NCI-H146 treated with DMSO at 0.1 percent for 48 hours (cell line): ENCODE results near the gene ZNF646.

ENCODE experiments used
- DNase-seq: peaks from one replicate; lab custom pipeline; 2025; ENCODE audit not compliant: unreplicated experiment; lab: John Stamatoyannopoulos, UW

The ZNF646 gene

DNA sequence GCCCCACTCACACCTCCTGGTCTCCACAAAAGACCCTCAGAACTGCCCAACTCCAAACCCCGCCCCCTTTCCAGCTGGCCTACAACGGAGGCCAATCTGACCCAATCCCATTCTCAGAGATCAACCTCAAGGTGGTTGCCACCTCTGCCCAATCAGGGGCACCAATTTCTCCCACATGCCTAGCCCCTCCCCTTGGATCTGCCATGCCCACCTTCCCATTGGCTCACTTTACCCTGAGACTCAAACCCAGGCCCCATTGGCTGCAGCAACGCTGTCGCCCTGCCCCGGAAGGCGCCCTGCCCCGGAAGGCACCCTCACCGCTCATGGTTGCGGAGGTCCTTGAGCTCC lies 10.8 kb upstream of the ZNF646 start:
- DNase-seq = no peak

DNA sequence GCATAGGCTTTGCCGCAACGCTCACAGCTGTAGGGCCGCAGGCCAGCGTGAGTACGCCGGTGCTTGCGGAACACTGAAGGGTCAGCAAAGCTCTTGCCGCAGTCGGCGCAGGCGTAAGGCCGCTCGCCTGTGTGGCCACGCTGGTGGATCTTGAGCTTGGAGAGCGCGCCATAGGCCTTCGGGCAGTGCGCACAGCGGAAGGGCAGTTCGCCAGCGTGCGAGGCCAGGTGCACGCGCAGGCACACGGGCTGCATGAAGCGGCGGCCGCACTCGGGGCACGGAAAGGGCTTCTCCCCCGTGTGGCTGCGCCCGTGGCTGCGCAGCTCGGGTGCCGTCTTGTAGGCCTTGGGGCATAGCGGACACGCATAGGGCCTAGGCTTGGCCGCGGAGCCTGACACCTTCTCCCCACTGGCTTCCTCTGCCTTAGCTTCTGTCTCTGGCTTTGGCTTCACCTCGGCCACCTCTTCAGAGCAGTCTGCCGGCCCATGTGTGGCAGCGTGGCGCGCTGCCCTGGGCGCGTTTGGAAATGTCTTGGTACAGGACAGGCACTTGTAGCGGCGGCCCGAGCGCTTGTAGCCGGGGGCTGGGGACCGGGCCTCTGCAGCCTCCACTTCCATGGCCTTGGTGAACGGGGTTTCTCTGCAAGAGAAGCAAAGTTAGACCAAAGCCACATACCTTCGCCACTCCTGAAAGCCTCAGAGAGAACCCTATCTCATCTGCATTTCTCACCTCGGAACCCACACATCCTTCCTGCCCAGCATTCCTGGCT lies 10.2 kb upstream of the ZNF646 start:
- DNase-seq = no peak

DNA sequence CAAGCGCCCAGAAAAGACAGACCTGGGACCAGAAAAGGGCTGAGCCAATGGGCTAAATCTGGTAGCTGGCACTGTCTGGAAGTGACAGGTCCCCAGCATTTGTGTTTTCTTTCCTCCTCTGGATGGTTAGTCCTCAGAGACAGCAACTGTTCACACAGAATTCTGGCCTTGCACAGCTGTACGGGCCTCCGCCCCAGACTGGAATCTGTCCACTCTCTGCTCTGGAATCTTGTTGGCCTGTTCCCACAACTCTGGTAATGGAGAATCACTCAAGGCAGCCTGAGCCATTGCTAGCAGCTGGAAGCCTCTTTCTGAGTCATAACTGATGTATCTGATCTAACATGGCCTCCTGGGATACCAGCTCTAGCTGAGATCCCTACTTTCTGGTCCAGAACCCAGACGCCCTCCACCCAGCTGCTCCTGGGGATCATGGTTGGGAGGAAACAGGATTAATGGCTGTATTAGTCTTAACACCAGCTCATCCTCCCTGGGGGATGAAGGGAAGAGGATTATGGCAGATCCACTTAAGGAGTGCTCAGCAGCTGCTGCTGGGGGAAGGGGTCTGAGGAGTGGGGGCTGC lies 9.2 kb upstream of the ZNF646 start:
- DNase-seq = no peak

DNA sequence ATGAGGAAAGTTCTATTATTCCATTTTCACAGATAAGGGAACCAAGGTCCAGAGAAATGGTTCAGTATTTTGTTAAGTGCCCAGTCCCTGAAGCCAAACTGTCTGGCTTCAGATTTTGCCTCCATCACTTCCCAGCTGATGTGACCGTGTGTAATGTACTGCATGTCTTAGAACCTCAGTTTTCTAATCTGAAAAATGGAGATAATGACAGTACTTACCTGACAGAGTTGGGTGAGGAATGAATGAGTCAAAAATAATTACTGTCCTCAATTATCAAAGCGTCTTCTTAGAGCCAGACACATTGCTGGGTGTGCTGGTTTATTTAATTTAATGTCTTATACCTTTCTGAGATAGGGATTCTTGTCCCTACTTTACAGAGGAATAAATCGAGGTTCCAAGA lies 6.9 kb upstream of the ZNF646 start:
- DNase-seq = no peak

DNA sequence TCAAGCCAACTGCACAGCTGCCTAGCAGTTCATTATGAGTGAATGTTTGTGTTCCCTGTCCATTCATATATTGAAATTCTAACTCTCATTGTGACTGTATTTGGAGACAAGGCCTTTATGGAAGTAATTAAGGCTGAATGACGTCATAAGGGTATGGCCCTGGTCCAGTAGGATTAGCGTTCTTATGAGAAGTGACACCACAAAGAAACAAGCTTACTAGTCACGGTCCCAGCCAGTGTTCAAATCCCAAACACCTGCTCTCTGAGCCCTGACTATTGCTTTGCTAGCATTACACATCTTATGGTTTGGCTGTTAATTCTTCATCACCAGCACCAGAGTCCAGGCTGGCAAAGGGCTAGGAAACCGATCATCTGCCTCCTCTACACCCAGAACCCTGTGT lies 2.4 kb upstream of the ZNF646 start:
- DNase-seq = no peak

DNA sequence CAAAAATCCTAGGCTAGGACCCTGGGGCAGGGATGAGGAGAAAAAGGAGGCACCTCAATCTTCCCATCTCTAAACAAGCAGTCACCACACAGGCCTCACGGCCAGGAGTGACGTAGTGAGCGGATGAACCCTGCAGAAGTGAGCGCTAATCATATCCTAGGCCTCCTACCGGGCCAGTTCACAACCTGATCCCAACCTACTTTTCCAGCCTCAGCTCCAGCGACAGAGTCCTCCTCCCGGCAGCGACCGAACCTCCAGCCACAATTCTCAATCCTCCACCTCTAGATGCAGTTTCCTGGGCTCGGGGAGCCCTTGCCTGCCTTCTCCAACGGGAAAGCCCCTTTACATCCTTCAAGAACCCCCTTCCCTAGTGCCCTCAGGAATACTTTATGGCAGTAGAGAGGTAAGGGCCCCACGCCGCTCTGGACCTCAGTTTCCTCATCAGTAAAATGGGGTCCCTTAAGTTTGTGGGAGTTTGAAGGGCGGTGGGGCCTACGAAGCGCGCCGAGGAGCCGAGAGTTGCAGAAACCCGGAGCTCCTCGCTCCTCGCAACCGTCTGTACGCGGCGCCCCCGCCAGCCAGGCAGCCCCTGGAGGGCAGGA lies 1.6 kb upstream of the ZNF646 start:
- no peak for DNase-seq

DNA sequence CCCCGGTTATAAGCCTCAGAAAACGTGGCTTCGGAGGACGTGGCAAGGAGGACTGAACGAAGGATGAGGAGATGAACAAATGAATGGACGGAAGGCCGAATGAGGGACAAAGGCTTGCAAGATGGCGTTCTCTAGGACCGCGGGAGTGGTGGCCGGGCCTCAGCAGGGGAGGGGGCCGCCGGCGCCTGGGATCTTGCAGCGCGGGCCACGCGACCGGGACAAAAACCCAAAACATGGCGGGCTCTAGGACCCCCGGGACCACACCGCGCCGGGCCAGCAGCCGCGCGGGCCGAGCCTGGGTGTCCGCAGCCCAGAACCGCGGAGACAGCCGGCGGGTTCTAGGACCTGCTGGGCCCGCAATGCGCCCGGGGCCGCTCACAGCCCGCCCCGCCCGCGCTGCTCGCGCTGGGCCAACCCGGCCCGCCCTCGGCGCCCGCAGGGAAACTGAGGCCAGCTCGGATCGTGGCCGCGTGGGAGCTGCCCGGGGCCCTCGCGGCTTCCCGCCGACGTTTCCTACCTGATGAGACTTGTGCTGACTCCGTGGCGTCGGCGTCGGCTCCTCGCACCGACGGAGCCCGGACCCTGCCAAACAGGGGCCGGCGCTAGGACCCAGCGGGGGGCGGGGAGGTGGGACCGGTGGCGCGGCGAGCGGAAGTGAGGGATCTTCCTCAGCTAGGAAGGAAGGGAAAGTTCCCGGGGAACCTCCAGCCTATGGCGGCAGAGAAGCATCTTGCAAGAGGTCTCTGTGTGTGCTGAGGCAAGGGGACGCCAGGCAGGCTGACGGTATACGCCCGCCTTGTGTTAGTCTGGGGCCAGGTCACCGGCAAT lies 866 bp upstream of the ZNF646 start:
- DNase-seq = peak; percentile 83

DNA sequence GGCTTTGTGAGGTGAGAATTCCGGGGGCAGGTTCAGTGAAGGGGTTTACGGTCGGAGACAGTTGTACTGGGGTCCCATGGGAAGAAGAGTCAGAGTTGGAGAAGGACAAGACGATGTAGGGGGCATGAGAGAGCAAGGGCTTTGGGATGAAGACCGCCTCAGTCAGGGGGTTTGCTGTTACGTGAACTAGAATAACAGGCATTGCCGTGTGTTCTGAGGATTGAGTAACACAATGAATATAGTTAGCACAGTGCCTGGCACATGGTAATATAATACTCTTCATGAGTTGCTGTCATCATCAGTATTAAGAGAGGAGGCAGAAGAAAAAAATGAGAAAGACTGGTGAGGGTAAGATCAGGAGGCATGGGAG lies 577 bp downstream of the ZNF646 start:
- DNase-seq = no peak

DNA sequence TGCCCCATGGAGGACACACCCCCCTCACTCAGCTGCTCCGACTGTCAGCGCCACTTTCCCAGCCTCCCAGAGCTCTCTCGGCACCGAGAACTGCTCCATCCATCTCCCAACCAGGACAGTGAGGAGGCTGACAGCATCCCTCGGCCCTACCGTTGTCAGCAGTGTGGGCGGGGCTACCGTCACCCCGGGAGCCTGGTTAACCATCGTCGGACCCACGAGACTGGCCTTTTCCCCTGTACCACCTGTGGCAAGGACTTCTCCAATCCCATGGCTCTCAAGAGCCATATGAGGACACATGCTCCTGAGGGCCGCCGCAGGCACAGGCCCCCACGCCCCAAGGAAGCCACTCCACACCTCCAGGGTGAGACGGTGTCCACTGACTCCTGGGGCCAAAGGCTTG lies 2.1 kb downstream of the ZNF646 start:
- no peak for DNase-seq

DNA sequence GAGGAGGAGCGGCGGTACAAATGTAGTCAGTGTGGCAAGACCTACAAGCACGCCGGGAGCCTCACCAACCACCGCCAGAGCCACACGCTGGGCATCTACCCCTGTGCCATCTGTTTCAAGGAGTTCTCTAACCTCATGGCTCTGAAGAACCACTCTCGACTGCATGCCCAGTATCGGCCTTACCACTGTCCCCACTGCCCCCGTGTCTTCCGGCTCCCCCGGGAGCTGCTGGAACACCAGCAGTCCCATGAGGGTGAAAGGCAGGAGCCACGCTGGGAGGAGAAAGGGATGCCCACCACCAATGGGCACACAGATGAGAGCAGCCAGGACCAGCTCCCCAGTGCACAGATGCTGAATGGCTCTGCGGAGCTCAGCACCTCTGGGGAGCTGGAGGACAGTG lies 2.8 kb downstream of the ZNF646 start:
- no peak for DNase-seq

DNA sequence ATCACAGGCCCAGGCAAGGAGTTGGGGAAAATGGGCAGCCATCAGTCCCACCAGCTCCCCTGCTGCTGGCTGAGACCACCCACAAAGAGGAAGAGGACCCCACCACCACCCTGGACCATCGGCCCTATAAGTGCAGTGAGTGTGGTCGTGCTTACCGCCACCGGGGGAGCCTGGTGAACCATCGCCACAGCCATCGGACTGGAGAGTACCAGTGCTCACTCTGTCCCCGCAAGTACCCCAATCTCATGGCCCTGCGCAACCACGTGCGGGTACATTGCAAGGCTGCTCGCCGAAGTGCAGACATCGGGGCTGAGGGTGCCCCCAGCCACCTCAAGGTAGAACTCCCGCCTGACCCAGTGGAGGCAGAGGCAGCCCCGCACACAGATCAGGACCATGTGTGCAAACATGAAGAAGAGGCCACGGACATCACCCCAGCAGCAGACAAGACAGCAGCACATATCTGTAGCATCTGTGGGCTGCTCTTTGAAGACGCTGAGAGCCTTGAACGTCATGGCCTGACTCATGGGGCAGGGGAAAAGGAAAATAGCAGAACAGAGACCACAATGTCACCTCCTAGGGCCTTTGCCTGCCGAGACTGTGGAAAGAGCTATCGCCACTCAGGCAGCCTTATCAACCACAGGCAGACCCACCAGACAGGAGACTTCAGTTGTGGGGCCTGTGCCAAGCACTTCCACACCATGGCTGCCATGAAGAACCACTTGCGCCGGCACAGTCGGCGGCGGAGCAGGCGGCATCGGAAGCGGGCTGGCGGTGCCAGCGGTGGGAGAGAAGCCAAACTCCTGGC lies 3.6 kb downstream of the ZNF646 start:
- DNase-seq = no peak

DNA sequence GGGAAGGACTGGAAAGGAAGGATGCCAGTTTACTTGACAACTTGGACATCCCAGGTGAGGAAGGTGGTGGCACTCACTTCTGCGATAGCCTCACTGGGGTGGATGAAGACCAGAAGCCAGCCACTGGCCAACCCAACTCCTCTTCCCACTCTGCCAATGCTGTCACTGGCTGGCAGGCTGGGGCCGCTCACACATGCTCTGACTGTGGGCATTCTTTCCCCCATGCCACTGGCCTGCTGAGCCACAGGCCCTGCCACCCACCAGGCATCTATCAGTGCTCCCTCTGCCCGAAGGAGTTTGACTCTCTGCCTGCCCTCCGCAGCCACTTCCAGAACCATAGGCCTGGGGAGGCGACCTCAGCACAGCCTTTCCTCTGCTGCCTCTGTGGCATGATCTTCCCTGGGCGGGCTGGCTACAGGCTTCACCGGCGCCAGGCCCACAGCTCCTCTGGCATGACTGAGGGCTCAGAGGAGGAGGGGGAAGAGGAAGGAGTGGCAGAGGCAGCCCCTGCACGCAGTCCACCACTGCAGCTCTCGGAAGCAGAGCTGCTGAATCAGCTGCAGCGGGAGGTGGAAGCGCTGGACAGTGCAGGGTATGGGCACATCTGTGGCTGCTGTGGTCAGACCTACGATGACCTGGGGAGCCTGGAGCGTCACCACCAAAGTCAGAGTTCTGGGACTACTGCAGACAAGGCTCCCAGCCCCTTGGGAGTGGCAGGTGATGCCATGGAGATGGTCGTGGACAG lies 4.5 kb downstream of the ZNF646 start:
- no peak for DNase-seq

DNA sequence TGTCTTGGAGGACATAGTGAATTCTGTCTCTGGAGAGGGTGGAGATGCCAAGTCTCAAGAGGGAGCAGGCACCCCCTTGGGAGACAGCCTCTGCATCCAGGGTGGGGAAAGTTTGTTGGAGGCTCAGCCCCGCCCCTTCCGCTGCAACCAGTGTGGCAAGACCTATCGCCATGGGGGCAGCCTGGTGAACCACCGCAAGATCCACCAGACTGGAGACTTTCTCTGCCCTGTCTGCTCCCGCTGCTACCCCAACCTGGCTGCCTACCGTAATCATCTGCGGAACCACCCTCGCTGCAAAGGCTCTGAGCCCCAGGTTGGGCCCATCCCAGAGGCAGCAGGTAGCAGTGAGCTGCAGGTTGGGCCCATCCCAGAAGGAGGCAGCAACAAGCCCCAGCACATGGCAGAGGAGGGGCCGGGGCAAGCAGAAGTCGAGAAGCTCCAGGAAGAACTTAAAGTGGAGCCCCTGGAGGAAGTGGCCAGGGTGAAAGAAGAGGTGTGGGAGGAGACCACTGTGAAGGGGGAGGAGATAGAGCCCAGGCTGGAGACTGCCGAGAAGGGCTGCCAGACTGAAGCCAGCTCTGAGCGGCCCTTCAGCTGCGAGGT lies 5.2 kb downstream of the ZNF646 start:
- DNase-seq = no peak

DNA sequence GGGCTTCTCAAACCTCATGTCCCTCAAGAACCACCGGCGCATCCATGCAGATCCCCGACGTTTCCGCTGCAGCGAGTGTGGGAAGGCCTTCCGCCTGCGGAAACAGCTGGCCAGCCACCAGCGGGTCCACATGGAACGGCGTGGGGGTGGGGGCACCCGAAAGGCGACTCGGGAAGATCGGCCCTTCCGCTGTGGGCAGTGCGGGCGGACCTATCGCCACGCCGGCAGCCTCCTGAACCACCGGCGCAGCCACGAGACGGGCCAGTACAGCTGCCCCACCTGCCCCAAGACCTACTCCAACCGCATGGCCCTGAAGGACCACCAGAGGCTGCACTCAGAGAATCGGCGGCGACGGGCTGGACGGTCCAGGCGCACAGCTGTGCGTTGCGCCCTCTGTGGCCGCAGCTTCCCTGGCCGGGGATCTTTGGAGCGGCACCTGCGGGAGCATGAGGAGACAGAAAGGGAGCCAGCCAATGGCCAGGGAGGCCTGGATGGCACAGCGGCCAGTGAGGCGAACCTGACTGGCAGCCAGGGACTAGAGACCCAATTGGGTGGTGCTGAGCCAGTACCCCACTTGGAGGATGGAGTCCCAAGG lies 5.9 kb downstream of the ZNF646 start:
- DNase-seq = no peak

DNA sequence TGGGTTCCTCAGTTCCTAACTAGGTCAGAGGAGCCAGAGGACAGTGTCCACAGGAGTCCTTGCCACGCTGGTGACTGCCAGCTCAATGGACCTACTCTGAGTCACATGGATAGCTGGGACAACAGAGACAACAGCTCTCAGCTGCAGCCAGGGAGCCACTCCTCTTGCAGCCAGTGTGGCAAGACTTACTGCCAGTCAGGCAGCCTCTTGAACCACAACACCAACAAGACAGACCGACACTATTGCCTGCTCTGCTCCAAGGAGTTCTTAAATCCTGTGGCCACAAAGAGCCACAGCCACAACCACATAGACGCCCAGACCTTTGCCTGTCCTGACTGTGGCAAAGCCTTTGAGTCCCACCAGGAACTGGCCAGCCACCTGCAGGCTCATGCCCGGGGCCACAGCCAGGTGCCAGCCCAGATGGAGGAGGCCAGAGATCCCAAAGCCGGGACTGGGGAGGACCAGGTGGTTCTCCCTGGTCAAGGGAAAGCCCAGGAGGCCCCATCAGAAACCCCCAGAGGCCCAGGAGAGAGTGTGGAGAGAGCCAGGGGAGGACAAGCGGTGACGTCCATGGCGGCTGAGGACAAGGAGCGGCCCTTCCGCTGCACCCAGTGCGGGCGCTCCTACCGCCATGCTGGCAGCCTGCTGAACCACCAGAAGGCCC lies 6.7 kb downstream of the ZNF646 start:
- no peak for DNase-seq

DNA sequence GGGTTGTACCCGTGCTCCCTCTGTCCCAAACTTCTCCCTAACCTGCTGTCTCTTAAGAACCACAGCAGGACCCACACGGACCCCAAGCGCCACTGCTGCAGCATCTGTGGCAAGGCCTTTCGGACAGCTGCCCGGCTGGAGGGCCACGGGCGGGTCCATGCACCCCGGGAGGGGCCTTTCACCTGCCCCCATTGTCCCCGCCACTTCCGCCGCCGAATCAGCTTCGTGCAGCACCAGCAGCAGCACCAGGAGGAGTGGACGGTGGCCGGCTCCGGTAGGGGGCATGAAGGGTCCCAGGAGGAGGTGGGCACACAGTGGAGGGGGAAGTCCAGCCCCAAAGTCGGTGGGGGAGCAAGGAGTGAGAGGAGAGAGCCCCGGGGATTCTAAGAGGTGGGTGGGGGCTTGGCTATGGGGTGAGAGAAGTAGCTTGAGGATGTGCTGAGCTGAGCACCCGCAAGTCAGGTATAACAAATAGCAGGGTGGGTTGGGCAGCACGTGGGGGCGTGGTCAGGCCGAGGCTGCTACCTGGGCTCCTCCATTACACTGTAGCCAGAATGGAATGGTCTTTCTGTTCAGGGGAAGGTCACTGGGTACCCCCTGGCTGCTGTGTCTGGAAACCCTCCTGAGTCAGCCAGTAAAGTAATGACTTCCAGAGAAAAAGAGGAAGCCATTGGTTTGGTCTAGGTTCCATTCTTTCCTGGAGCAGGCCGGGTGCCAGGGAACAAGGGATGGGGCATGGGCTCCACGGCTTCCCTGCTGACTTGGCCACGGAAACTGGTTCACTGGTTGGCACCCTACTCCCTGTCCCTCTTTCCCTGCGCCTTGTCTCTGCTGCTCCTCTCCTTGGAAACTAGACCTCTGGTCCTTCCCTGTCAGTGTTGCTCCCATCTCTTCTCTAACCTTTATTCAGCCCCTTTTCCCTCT lies 7.5 kb downstream of the ZNF646 start:
- DNase-seq = no peak

DNA sequence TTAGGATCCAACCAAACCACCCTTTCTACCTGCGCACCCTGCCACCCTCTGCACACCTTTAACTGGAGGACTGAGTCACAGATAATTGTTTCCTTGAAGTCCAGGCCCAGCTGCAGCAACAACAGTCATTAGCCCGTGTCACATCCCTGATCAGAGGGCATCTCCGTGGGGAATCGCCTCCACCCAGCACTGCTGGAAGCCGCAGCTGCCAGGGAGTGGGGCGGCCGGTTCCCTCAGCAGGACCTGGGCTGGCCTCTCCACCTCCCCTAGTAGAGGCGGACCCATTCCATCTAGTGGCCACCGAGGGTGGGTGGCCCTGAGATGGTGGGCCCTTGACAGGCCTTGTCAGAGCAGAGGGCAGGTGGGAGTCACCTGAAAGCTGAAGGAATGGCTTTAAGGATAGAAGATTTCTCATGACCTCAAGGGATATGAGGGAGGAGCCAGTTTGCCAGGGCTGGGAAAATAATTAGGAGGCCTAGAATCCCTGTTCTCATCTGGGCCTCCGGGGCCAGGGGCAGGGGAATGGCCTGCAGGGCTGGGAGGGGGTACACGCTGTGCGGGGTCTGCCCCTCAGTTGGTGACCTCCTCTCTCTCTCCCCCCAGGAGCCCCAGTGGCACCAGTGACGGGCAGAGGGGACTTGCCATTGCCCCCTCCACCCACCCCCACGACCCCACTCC lies 8.3 kb downstream of the ZNF646 start:
- no peak for DNase-seq
